Thymus (tissue), 11 donors: ENCODE measurements around the gene SYNE1. TPM values are rescaled to one million over a fixed set of nuclear protein-coding genes. Genes with fewer than 3 reads are reported as not detected.

Source experiments
- DNase-seq, 9 donors: peaks; one replicate each; pipeline ENCODE4 v3.0.0-alpha.2; 2013; ENCODE audit warnings: low spot score in 9 of 9, low read depth in 6 of 9, missing footprints in 1 of 9
- H3K27ac ChIP-seq, 2 donors: one replicate each; pipeline ENCODE4 v1.5.1; 2013; ENCODE audit warnings: control low read depth in 1 of 2, low read depth in 1 of 2, low read length in 1 of 2, mild to moderate bottlenecking in 1 of 2, moderate library complexity in 1 of 2
- H3K27me3 ChIP-seq, 2 donors: one replicate each; pipeline ENCODE4 v1.5.1; 2013; ENCODE audit warnings: low read length in 1 of 2; ENCODE audit not compliant: control insufficient read depth in 2 of 2, insufficient read depth in 1 of 2
- H3K36me3 ChIP-seq, 2 donors: one replicate each; pipeline ENCODE4 v1.5.1; 2013; ENCODE audit warnings: low read length in 1 of 2, mild to moderate bottlenecking in 1 of 2, moderate library complexity in 1 of 2; ENCODE audit not compliant: control insufficient read depth in 2 of 2, insufficient read depth in 2 of 2
- H3K4me1 ChIP-seq, 2 donors: one replicate each; pipeline ENCODE4 v1.5.1; 2013; ENCODE audit warnings: low read length in 2 of 2; ENCODE audit not compliant: control insufficient read depth in 2 of 2, insufficient read depth in 2 of 2
- H3K4me3 ChIP-seq, 2 donors: one replicate each; pipeline ENCODE4 v1.5.1; 2013; ENCODE audit warnings: low read length in 2 of 2, control low read depth in 1 of 2, mild to moderate bottlenecking in 1 of 2
- H3K9me3 ChIP-seq, 2 donors: one replicate each; pipeline ENCODE4 v1.5.1; 2013; ENCODE audit warnings: low read length in 1 of 2, mild to moderate bottlenecking in 1 of 2; ENCODE audit not compliant: control insufficient read depth in 2 of 2, insufficient read depth in 1 of 2
- WGBS: extraction: QIAGEN DNeasy Blood & Tissue Kit; methylation state at CpG from one replicate; pipeline ENCODE4 v1.1.7; 2013; 5-methylcytosine and 5-hydroxymethylcytosine counted together
- polyA plus RNA-seq: library from polyadenylated mRNA; stranded (reverse); fragments of 200-250 nt; gene quantifications from one replicate; pipeline ENCODE4 v1.2.3, GENCODE V29; 2013
- total RNA-seq: library from RNA; stranded (reverse); fragments of 120-200 nt; gene quantifications from one replicate; pipeline ENCODE4 v1.2.4, GENCODE V29; 2013
- donor health status: healthy.

Gene SYNE1
- total and polyA plus RNA-seq, 2 donors, result 49.6 to 55.1 TPM

DNA sequence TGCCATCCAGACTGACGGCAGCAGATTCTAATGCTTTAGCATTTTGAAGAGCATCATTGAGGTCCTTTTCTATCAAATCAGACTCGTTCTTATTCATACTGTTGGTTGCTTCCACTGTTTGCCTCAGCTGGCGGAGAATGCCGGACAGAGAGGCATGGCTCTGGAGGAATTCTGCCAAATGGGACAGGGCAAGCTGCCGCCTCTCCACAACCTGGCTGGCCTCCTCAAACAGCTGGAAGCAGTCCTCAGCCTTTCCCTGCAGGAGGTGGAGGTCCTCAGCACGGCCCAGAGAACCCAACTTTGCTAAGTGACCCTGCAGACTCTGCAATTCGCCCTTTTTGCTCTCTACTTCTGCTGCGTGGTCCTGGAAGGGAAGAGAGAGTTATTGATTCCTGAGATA lies 220.5 kb downstream of the SYNE1 start:
- WGBS, result 93% methylated on average over 8 of the region's 8 CpGs
- H3K4me1 ChIP-seq, result no peaks in the 10 kb centered on the region
- H3K27ac ChIP-seq, result no peak overlapping the region
- no peak for DNase-seq
- no peak overlapping the region for H3K4me3 ChIP-seq
- H3K36me3 ChIP-seq, result no peaks in the 10 kb centered on the region
- no peaks in the 10 kb centered on the region for H3K9me3 ChIP-seq
- H3K27me3 ChIP-seq, result no peaks in the 10 kb centered on the region

DNA sequence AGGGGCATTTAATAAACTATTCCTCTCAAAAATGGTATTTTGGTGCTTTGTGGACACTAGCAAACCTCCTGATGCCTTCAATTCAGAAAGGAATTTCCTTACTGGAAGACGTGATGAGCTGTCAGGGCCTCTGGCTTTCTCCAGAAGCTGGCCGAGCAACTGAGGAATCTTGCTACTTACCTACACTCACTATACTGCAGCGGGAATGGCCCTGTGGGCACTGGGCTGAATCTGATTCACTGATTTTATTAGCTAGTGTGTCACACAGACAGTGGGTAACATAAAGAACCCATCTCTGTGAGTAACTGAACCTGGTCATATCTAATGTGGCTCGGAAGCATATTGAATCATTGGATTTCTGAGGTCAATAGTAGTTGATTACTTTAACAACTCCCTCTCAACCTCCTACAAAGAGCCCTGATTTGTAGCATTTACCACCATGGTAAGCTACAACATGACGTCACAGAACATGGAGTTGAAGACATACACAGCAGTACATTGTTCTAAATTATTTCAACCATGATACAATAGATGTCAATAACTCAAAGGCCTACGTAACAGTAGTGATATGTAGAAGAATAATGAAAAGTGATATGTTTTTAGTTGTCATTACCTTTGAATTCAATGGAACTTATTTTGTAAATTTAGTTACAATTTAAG lies 232.1 kb downstream of the SYNE1 start:
- no peak for DNase-seq
- Histone ChIP-seq H3K9me3 (no peaks in the 10 kb centered on the region), H3K36me3 (no peaks in the 10 kb centered on the region), H3K27ac (no peak overlapping the region), H3K4me1 (no peaks in the 10 kb centered on the region), H3K27me3 (no peaks in the 10 kb centered on the region), H3K4me3 (no peak overlapping the region)
- 97% methylated on average over 6 of the region's 6 CpGs for WGBS

DNA sequence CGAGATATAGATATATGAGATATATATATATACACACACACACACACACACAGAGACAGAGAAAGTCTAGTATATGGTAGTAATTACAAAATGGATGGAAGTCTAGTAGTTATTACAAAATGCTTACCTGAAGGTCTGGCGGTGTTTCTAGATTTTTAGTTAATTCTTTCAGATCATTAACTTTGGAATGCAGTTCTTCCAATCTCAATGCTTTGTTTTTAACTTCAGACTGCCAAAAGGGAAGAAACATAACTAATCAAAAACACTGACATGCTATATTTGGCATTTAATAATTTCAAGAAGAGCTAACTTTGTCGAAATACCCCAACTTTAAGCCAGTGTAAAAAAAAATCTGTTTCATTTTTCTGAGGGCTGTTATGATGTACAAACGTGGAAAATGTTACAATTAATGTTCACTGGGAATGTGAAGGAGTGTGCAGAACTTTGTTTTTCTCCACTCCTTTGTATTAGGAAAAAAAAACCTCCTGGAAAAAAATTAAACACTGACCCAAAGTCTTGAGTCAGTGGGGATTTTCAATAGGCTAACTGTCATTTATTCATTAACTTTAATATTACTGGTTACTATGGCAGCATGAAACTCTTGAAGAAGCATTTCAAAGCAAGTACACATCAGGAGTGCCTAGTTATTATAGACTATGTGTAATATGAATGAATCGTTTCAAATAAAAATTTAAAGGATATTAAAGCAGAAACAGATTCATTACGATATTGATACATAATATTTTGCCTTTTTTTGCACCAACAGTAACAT lies 232.9 kb downstream of the SYNE1 start:
- H3K4me1 ChIP-seq, result no peaks in the 10 kb centered on the region

DNA sequence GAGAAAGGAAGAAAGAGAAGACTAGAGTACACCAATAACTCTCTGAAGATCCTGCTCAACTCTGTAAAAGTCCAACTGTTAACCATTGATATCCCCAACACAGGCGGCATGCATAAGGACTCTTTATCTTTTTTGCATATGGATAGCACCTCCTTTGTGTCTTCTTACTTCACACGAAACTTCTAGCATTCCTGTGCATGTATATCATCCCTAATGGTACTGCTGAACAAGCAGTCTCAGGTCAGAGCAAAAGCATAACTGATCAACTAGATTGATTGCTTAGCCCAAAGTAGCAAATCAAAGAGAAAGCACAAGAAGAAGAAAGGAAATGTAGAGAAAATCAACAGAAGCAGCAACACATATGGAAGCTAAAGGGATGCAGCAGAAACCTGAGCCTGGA lies 234.4 kb downstream of the SYNE1 start:
- no peaks in the 10 kb centered on the region for H3K36me3 ChIP-seq
- 96% methylated on average over 2 of the region's 2 CpGs for WGBS

More for the DNA sequence above, 232.9 kb downstream of the SYNE1 start:
- Histone ChIP-seq H3K36me3 (no peaks in the 10 kb centered on the region), H3K27ac (no peak overlapping the region), H3K4me3 (no peak overlapping the region), H3K27me3 (no peaks in the 10 kb centered on the region), H3K9me3 (no peaks in the 10 kb centered on the region)
- WGBS, result 92% methylated on average over 6 of the region's 6 CpGs
- no peak for DNase-seq

DNA sequence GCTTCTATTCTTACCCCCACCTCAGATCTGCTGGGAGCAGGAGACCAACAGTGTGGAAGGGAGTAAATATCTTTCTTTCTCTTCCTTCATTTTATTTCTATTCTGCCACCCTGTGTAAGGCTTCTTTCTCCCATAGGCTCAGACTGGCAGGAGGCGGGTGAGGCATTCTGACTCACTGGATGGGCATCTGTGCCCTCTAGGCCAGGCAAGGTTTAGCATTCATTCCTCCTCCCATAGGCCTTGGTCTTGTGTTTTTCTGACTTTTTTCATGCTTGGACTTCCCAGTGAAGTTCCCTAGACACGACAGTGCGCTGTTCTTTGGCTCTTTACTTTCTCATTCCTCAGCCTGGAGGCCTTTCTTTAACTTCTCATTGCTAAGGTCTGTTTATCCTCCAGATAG lies 235.2 kb downstream of the SYNE1 start:
- Histone ChIP-seq H3K27me3 (no peaks in the 10 kb centered on the region), H3K27ac (no peak overlapping the region), H3K4me3 (no peak overlapping the region), H3K9me3 (no peaks in the 10 kb centered on the region), H3K36me3 (no peaks in the 10 kb centered on the region), H3K4me1 (no peaks in the 10 kb centered on the region)
- 95% methylated on average over 3 of the region's 3 CpGs for WGBS
- no peak for DNase-seq

More for the DNA sequence above, 234.4 kb downstream of the SYNE1 start:
- H3K27ac ChIP-seq, result no peak overlapping the region
- no peak overlapping the region for H3K4me3 ChIP-seq
- H3K9me3 ChIP-seq, result no peaks in the 10 kb centered on the region
- H3K4me1 ChIP-seq, result no peaks in the 10 kb centered on the region
- no peaks in the 10 kb centered on the region for H3K27me3 ChIP-seq
- DNase-seq, result no peak

DNA sequence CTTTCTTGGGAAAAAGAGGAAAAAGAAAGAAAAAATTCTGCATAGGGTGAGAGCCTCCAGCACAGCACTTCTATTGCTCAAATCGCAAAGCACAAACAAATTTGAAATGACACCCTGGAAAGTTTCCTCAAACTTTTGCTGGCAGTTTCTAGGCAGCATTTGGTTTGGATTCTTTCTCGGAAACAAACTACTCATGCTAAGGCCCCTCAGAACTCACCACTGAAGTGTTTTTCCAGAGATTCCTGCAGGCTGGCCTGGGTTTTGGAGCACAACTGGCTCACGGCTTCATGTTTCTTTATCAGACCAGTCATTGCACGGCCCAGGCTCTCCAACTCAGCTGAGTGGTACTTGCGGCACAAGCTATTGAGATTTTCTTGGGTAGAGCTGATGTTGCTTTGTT lies 237.8 kb downstream of the SYNE1 start:
- H3K4me1 ChIP-seq, result no peaks in the 10 kb centered on the region
- H3K27ac ChIP-seq, result no peak overlapping the region
- 97% methylated on average over 5 of the region's 5 CpGs for WGBS
- H3K27me3 ChIP-seq, result no peaks in the 10 kb centered on the region
- H3K4me3 ChIP-seq, result no peak overlapping the region
- no peaks in the 10 kb centered on the region for H3K9me3 ChIP-seq
- no peaks in the 10 kb centered on the region for H3K36me3 ChIP-seq
- DNase-seq, result no peak

DNA sequence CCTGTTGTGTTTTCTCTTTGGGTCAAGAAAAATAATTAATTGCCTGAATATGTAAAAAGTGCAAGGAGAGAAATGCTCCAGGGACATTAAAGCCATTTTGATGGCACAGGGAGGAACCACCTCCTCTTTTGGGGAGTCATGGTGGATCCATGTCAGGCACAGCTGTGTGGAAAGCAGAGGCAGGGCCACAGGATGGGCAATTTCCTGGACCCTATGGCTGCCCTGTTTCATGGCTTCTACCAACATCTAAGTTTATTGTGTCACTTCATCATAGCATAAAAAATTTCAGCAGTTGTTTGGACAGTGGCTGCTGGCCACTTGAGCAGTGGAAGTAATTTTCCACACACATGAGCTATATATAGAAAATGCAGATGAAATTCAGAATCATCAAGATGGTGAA lies 238.2 kb downstream of the SYNE1 start:
- H3K4me3 ChIP-seq, result no peak overlapping the region
- H3K36me3 ChIP-seq, result no peaks in the 10 kb centered on the region
- no peak overlapping the region for H3K27ac ChIP-seq
- no peaks in the 10 kb centered on the region for H3K27me3 ChIP-seq
- no peaks in the 10 kb centered on the region for H3K9me3 ChIP-seq
- H3K4me1 ChIP-seq, result no peaks in the 10 kb centered on the region
- DNase-seq, result no peak

DNA sequence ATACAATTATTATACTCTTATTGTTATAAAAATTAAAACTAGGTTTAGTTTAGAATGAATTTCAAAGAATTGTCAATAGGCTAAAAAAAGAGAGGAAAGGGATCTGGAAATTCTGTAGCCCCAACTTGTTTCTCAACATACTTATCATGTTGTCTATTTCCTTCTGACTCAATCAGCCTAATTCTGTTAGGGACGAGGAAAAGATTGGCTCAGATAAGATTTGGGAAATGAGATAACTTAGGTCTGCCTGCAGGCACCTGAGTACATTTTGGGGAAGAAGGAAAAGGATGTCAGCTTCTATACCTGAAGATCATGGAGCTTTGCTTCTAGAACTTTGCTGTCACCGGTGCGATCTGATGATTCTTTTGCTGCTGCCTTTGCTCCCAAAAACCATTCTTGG lies 238.8 kb downstream of the SYNE1 start:
- Histone ChIP-seq H3K4me3 (no peak overlapping the region), H3K4me1 (no peaks in the 10 kb centered on the region), H3K27me3 (no peaks in the 10 kb centered on the region), H3K27ac (no peak overlapping the region), H3K9me3 (no peaks in the 10 kb centered on the region), H3K36me3 (no peaks in the 10 kb centered on the region)
- no peak for DNase-seq
- 93% methylated on average over 3 of the region's 3 CpGs for WGBS

DNA sequence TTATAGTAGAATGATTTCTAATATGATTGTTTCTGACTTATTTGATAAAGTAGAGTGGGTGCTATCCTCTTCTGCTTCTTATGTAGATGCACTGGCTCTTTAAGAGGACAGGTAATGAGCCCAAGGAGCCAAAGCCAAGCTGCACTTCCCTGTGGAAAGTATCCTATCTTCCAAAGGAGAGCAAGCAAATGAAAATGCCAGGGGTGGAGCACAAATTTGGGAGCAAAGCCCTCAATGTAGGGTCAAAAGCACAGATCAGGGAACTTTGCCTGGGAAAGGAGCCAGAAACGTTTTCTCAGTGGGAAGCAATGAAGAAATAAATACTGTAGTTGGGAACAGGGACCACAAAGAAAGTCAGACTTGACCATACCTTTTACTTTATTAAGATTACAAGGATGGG lies 242.9 kb downstream of the SYNE1 start:
- H3K27me3 ChIP-seq, result no peaks in the 10 kb centered on the region
- no peak overlapping the region for H3K4me3 ChIP-seq
- no peaks in the 10 kb centered on the region for H3K4me1 ChIP-seq
- H3K9me3 ChIP-seq, result no peaks in the 10 kb centered on the region
- H3K36me3 ChIP-seq, result no peaks in the 10 kb centered on the region
- DNase-seq, result no peak
- WGBS, result 63% methylated on average over 1 of the region's 1 CpG
- no peak overlapping the region for H3K27ac ChIP-seq
